Activated CD4-positive, CD25-positive, alpha-beta regulatory T cell (primary cell): ENCODE measurements around the gene PSME2.
"Not testable (repeated sequence)": the region's sequence is repeated elsewhere in the genome, so short reads cannot be mapped to it uniquely, and the experiment has no call there.

Experiments
- DNase-seq, 4 experiments: peaks; one replicate each; lab custom pipeline; 2025; lab: John Stamatoyannopoulos, UW

PSME2 gene

GRCh38 chr14:24114532-24115421 lies 31.6 kb downstream of the PSME2 start, which contains the start of the genes DCAF11 and NRL:
Gene DCAF11, plus strand, starts transcription at chr14:24114777. Its CDS starts 818 bp downstream, at chr14:24115595.
Gene NRL, minus strand, starts transcription at chr14:24114949. Its CDS starts 32,101 bp downstream, at chr14:24082848.
- DNase-seq, result peak; percentile 96 to 97 (median 97)

GRCh38 chr14:24113801-24114531 lies 32.4 kb downstream of the PSME2 start:
- peak; percentile 41 to 65 (median 59) for DNase-seq

- DNase-seq, result no peak
These were observed 33.0 kb downstream of the PSME2 start for GRCh38 chr14:24113379-24113800.

- no peak for DNase-seq
These were observed 35.9 kb downstream of the PSME2 start for GRCh38 chr14:24110523-24110922.

GRCh38 chr14:24110060-24110459 lies 36.4 kb downstream of the PSME2 start:
- DNase-seq, result no peak

- DNase-seq, result no peak
These were observed 38.0 kb downstream of the PSME2 start for GRCh38 chr14:24108336-24108874.

GRCh38 chr14:24106672-24107271 lies 39.6 kb downstream of the PSME2 start:
- DNase-seq, result no peak

- not testable (repeated sequence) for DNase-seq
These were observed 40.7 kb downstream of the PSME2 start for GRCh38 chr14:24105609-24106239.

GRCh38 chr14:24103451-24103850 lies 43.0 kb downstream of the PSME2 start:
- DNase-seq, result no peak

GRCh38 chr14:24102357-24103048 lies 43.9 kb downstream of the PSME2 start:
- no peak for DNase-seq

GRCh38 chr14:24100982-24101494 lies 45.4 kb downstream of the PSME2 start:
- DNase-seq, result no peak

- DNase-seq, result no peak
These were observed 46.0 kb downstream of the PSME2 start for GRCh38 chr14:24100197-24100981.

- DNase-seq, result no peak
These were observed 47.2 kb downstream of the PSME2 start for GRCh38 chr14:24098927-24099813.

GRCh38 chr14:24098229-24098926 lies 48.0 kb downstream of the PSME2 start:
- no peak for DNase-seq

GRCh38 chr14:24096545-24097181 lies 49.7 kb downstream of the PSME2 start:
- no peak for DNase-seq

GRCh38 chr14:24095271-24096068 lies 50.9 kb downstream of the PSME2 start:
- DNase-seq, result peak in 2 of 4 experiments; percentile 25 to 32

- no peak for DNase-seq
These were observed 51.6 kb downstream of the PSME2 start for GRCh38 chr14:24094841-24095270.
